Lower lobe of right lung (tissue), 2 donors: ENCODE results near the gene ULK4. TPM values are rescaled to one million over a fixed set of nuclear protein-coding genes. Genes with fewer than 3 reads are reported as not detected.

Experiments used
- ATAC-seq, 2 donors: fragments of 200-7000 bp; cut with Tn5 transposase; one replicate each; pipeline ENCODE4 v1.9.1; 2020 to 2022; ENCODE audit warnings: mild to moderate bottlenecking in 2 of 2, moderate library complexity in 2 of 2
- DNase-seq: peaks from one replicate; pipeline ENCODE4 v3.0.0-alpha.2; 2020
- H3K27ac ChIP-seq: fragments of 200-600 bp; one replicate; pipeline ENCODE4 v1.8.0; 2022
- H3K27me3 ChIP-seq: fragments of 200-600 bp; one replicate; pipeline ENCODE4 v1.8.0; 2022; ENCODE audit warnings: low read depth
- H3K36me3 ChIP-seq: fragments of 200-600 bp; one replicate; pipeline ENCODE4 v1.8.0; 2022; ENCODE audit warnings: mild to moderate bottlenecking
- H3K4me1 ChIP-seq: fragments of 200-600 bp; one replicate; pipeline ENCODE4 v1.8.0; 2022
- H3K4me3 ChIP-seq: fragments of 200-600 bp; one replicate; pipeline ENCODE4 v1.8.0; 2022; ENCODE audit warnings: mild to moderate bottlenecking
- H3K9me3 ChIP-seq: fragments of 200-600 bp; one replicate; pipeline ENCODE4 v1.8.0; 2022
- CTCF ChIP-seq: fragments of 200-600 bp; IDR thresholded peaks from one replicate; pipeline ENCODE4 v1.8.0; 2022; ENCODE audit warnings: antibody characterized with exemption, mild to moderate bottlenecking
- intact Hi-C: fragments of 100-400 bp; cut with DNase I; formaldehyde crosslinking; loops from one replicate; pipeline ENCODE4 v1.11.0; 2022
- total RNA-seq: library from RNA; stranded (reverse); fragmentation: NEBNext Ultra II Directional; extraction: Animal tissue kit (Norgen Biotek cat#: 25700); gene quantifications from one replicate; pipeline ENCODE4 v1.2.1, GENCODE V29; 2021
- donor health status: DM: no; HTN: yes; CAD: no; lungs with severe emphysema.

Gene ULK4
- total RNA-seq, 1 donor from 2014 or later, result 11.4 TPM

GRCh38 chr3:41975416-41976103 is 13.7 kb upstream of the ULK4 start:
- Histone ChIP-seq H3K9me3 (no peaks in the 10 kb centered on the region), H3K27ac (no peak overlapping the region), H3K36me3 (no peaks in the 10 kb centered on the region), H3K27me3 (no peaks in the 10 kb centered on the region), H3K4me3 (no peak overlapping the region), H3K4me1 (no peaks in the 10 kb centered on the region)
- TF ChIP-seq CTCF, result no peak
- ATAC-seq (no peak), DNase-seq (no peak)
- intact Hi-C loops, result no loop called here

- intact Hi-C loops, result no loop called here
- H3K27ac ChIP-seq, result no peak overlapping the region
These were observed 12.3 kb upstream of the ULK4 start for GRCh38 chr3:41974223-41974622.

GRCh38 chr3:41972802-41973201 is 10.9 kb upstream of the ULK4 start:
- intact Hi-C loops, result no loop called here
- H3K4me3 ChIP-seq, result no peak overlapping the region
- H3K9me3 ChIP-seq, result no peaks in the 10 kb centered on the region
- no peaks in the 10 kb centered on the region for H3K4me1 ChIP-seq
- no peak for TF ChIP-seq CTCF
- no peaks in the 10 kb centered on the region for H3K27me3 ChIP-seq
- no peak for DNase-seq
- H3K27ac ChIP-seq, result no peak overlapping the region
- H3K36me3 ChIP-seq, result no peaks in the 10 kb centered on the region
- ATAC-seq, result no peak

More at GRCh38 chr3:41974223-41974622, 12.3 kb upstream of the ULK4 start:
- DNase-seq, result no peak
- Histone ChIP-seq H3K4me3 (no peak overlapping the region), H3K27me3 (no peaks in the 10 kb centered on the region), H3K36me3 (no peaks in the 10 kb centered on the region), H3K9me3 (no peaks in the 10 kb centered on the region), H3K4me1 (no peaks in the 10 kb centered on the region)
- no peak for TF ChIP-seq CTCF
- no peak for ATAC-seq

GRCh38 chr3:41966206-41966605 is 4.3 kb upstream of the ULK4 start:
- ATAC-seq (no peak), DNase-seq (no peak)
- H3K4me1 ChIP-seq, result peaks cover under 1% of the 10 kb centered on the region
- TF ChIP-seq CTCF, result no peak
- H3K27ac ChIP-seq, result no peak overlapping the region
- no peaks in the 10 kb centered on the region for H3K9me3 ChIP-seq
- no peak overlapping the region for H3K4me3 ChIP-seq
- H3K36me3 ChIP-seq, result no peaks in the 10 kb centered on the region
- intact Hi-C loops, result no loop called here
- no peaks in the 10 kb centered on the region for H3K27me3 ChIP-seq

GRCh38 chr3:41963823-41964222 is 1.9 kb upstream of the ULK4 start:
- intact Hi-C loops, result no loop called here

More at GRCh38 chr3:41963823-41964222, 1.9 kb upstream of the ULK4 start:
- no peak for TF ChIP-seq CTCF
- Histone ChIP-seq H3K27ac (no peak overlapping the region), H3K27me3 (no peaks in the 10 kb centered on the region), H3K4me3 (no peak overlapping the region), H3K36me3 (no peaks in the 10 kb centered on the region), H3K9me3 (no peaks in the 10 kb centered on the region), H3K4me1 (peaks cover 9% of the 10 kb centered on the region)
- ATAC-seq, result no peak
- no peak for DNase-seq
